Liver (tissue), 9 donors: ENCODE results near the gene CASZ1. TPM values are rescaled to one million over a fixed set of nuclear protein-coding genes. Genes with fewer than 3 reads are reported as not detected.

Experiments used
- DNase-seq: peaks from one replicate; pipeline ENCODE4 v3.0.0-alpha.2; 2017; ENCODE audit warnings: low spot score
- H3K27ac ChIP-seq, 2 donors: one replicate each; pipeline ENCODE4 v1.7.0; 2013; ENCODE audit warnings: inconsistent platforms in 2 of 2, low read length in 2 of 2, control low read depth in 1 of 2, low read depth in 1 of 2, mild to moderate bottlenecking in 1 of 2
- H3K27me3 ChIP-seq, 4 donors: one replicate each; pipeline versions ENCODE4 v1.6.1 to v1.7.0; 2013; ENCODE audit warnings: low read length in 3 of 4, inconsistent platforms in 1 of 4, mild to moderate bottlenecking in 1 of 4, moderate library complexity in 1 of 4; ENCODE audit not compliant: control insufficient read depth in 4 of 4, insufficient read depth in 4 of 4
- H3K36me3 ChIP-seq, 4 donors: one replicate each; pipeline versions ENCODE4 v1.6.1 to v1.7.0; 2013; ENCODE audit warnings: low read length in 3 of 4, mild to moderate bottlenecking in 3 of 4, low read depth in 1 of 4, moderate library complexity in 1 of 4; ENCODE audit not compliant: control insufficient read depth in 4 of 4, insufficient read depth in 3 of 4
- H3K4me1 ChIP-seq, 4 donors: one replicate each; pipeline versions ENCODE4 v1.6.1 to v1.7.0; 2013; ENCODE audit warnings: low read length in 3 of 4, mild to moderate bottlenecking in 3 of 4, moderate library complexity in 1 of 4; ENCODE audit not compliant: control insufficient read depth in 4 of 4, insufficient read depth in 4 of 4
- H3K4me3 ChIP-seq, 3 donors: one replicate each; pipeline versions ENCODE4 v1.6.1 to v1.7.0; 2013; ENCODE audit warnings: low read length in 3 of 3, control low read depth in 1 of 3, low read depth in 1 of 3, mild to moderate bottlenecking in 1 of 3
- H3K9ac ChIP-seq, 2 donors: one replicate each; pipeline ENCODE4 v1.7.0; 2013; ENCODE audit warnings: low read length in 2 of 2, mild to moderate bottlenecking in 2 of 2, moderate library complexity in 2 of 2, control low read depth in 1 of 2, low read depth in 1 of 2
- H3K9me3 ChIP-seq, 4 donors: one replicate each; pipeline versions ENCODE4 v1.6.1 to v1.7.0; 2013; ENCODE audit warnings: low read length in 3 of 4; ENCODE audit not compliant: control insufficient read depth in 4 of 4
- EGR1 ChIP-seq, 2 donors: IDR thresholded peaks; 2 replicates each; pipeline ENCODE4 v1.6.1; 2016 to 2018; ENCODE audit warnings: antibody characterized with exemption in 2 of 2, low read depth in 2 of 2
- FOXA1 ChIP-seq: IDR thresholded peaks from 2 replicates; pipeline ENCODE4 v1.6.1; 2016; ENCODE audit warnings: antibody characterized with exemption
- FOXA2 ChIP-seq: IDR thresholded peaks from 2 replicates; pipeline ENCODE4 v1.6.1; 2016; ENCODE audit warnings: antibody characterized with exemption
- HNF4A ChIP-seq, 2 donors: conservative IDR thresholded peaks; 2 replicates each; pipeline ENCODE4 v1.6.1; 2016; ENCODE audit warnings: antibody characterized with exemption in 2 of 2, mild to moderate bottlenecking in 2 of 2
- HNF4G ChIP-seq: IDR thresholded peaks from 2 replicates; pipeline ENCODE4 v1.6.1; 2016; ENCODE audit warnings: antibody characterized with exemption
- JUND ChIP-seq, 2 donors: IDR thresholded peaks; 2 replicates each; pipeline ENCODE4 v1.6.1; 2016; ENCODE audit warnings: antibody characterized with exemption in 2 of 2
- NR2F2 ChIP-seq: IDR thresholded peaks from 2 replicates; pipeline ENCODE4 v1.6.1; 2016; ENCODE audit warnings: antibody characterized with exemption
- RAD21 ChIP-seq, 2 donors: IDR thresholded peaks; 2 replicates each; pipeline ENCODE4 v1.6.1; 2016; ENCODE audit warnings: antibody characterized with exemption in 2 of 2, mild to moderate bottlenecking in 2 of 2
- RXRA ChIP-seq, 2 donors: IDR thresholded peaks; 2 replicates each; pipeline ENCODE4 v1.6.1; 2017 to 2018; ENCODE audit warnings: antibody characterized with exemption in 2 of 2, mild to moderate bottlenecking in 1 of 2
- SP1 ChIP-seq: IDR thresholded peaks from 2 replicates; pipeline ENCODE4 v1.6.1; 2018; ENCODE audit warnings: antibody characterized with exemption, mild to moderate bottlenecking
- WGBS: extraction: QIAGEN DNeasy Blood & Tissue Kit; methylation state at CpG from one replicate; pipeline ENCODE4 v1.1.7; 2013; 5-methylcytosine and 5-hydroxymethylcytosine counted together
- polyA plus RNA-seq, 2 donors: library from polyadenylated mRNA; stranded (reverse) in 1 of 2; unstranded in 1 of 2; fragments of 200-250 nt in 1 of 2; fragments of >200 nt in 1 of 2; fragmentation: Nextera tagmentation in 1 of 2; extraction: Ambion mirVana in 1 of 2; gene quantifications; one replicate each; pipeline versions ENCODE4 v1.2.1 to v1.2.3, GENCODE V29; 2013 to 2015
- total RNA-seq, 2 donors: library from RNA; depleted of rRNA; stranded (reverse); fragments of >200 nt; gene quantifications; one replicate each; pipeline ENCODE4 v1.2.3, GENCODE V29; 2014
- TF ChIP-seq, protein P1 (sequence below): IDR thresholded peaks from 2 replicates; pipeline ENCODE4 v1.6.1; 2016; ENCODE audit warnings: antibody characterized with exemption, mild to moderate bottlenecking
- TF ChIP-seq, protein P2 (sequence below): IDR thresholded peaks from 2 replicates; pipeline ENCODE4 v1.6.1; 2016; ENCODE audit warnings: antibody characterized with exemption
- donor health status: healthy.
- donor health status: healthy.
- donor health status: healthy.
- donor health status: healthy.
- donor health status: healthy.

CASZ1 gene
- total and polyA plus RNA-seq, 4 donors, result 1.0 to 3.5 (median 1.9) TPM

DNA sequence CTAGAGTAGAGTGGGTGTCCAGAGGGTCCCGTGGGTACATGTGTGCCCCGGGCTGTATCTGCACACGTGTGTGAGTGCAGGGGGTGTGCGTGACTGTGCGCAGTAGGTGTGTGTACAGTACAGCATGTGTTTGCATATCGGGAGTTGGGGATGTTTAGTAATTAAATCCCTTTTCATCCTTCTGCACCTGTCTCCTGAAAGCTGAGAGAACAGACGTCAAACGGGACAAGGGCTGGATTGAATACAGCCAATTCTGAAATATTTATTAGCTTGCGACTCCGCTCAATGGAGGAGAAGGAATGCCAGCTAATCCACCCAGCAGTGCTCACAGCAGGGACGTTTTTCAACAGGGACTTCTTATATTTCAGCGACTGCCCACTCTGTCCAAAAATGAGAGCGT lies 44.7 kb upstream of the CASZ1 start:
- Histone ChIP-seq H3K27me3 (no peaks in the 10 kb centered on the region), H3K4me1 (no peaks in the 10 kb centered on the region), H3K27ac (no peak overlapping the region), H3K9me3 (peaks cover 0 to 6% (median 0%) of the 10 kb centered on the region in 4 donors), H3K9ac (no peak overlapping the region), H3K36me3 (no peaks in the 10 kb centered on the region), H3K4me3 (no peak overlapping the region)
- TF ChIP-seq NR2F2 (no peak), HNF4G (no peak), JUND (IDR thresholded peaks at IDR 0.05) (no peak), FOXA2 (no peak), RXRA (IDR thresholded peaks at IDR 0.05) (no peak), HNF4A (conservative IDR thresholded peaks at IDR 0.05) (no peak)
- TF ChIP-seq, protein P1, sequence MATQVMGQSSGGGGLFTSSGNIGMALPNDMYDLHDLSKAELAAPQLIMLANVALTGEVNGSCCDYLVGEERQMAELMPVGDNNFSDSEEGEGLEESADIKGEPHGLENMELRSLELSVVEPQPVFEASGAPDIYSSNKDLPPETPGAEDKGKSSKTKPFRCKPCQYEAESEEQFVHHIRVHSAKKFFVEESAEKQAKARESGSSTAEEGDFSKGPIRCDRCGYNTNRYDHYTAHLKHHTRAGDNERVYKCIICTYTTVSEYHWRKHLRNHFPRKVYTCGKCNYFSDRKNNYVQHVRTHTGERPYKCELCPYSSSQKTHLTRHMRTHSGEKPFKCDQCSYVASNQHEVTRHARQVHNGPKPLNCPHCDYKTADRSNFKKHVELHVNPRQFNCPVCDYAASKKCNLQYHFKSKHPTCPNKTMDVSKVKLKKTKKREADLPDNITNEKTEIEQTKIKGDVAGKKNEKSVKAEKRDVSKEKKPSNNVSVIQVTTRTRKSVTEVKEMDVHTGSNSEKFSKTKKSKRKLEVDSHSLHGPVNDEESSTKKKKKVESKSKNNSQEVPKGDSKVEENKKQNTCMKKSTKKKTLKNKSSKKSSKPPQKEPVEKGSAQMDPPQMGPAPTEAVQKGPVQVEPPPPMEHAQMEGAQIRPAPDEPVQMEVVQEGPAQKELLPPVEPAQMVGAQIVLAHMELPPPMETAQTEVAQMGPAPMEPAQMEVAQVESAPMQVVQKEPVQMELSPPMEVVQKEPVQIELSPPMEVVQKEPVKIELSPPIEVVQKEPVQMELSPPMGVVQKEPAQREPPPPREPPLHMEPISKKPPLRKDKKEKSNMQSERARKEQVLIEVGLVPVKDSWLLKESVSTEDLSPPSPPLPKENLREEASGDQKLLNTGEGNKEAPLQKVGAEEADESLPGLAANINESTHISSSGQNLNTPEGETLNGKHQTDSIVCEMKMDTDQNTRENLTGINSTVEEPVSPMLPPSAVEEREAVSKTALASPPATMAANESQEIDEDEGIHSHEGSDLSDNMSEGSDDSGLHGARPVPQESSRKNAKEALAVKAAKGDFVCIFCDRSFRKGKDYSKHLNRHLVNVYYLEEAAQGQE, result no peak
- TF ChIP-seq, protein P2, sequence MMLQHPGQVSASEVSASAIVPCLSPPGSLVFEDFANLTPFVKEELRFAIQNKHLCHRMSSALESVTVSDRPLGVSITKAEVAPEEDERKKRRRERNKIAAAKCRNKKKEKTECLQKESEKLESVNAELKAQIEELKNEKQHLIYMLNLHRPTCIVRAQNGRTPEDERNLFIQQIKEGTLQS, result no peak
- 91% methylated on average over 13 of the region's 13 CpGs for WGBS
- no peak for DNase-seq

DNA sequence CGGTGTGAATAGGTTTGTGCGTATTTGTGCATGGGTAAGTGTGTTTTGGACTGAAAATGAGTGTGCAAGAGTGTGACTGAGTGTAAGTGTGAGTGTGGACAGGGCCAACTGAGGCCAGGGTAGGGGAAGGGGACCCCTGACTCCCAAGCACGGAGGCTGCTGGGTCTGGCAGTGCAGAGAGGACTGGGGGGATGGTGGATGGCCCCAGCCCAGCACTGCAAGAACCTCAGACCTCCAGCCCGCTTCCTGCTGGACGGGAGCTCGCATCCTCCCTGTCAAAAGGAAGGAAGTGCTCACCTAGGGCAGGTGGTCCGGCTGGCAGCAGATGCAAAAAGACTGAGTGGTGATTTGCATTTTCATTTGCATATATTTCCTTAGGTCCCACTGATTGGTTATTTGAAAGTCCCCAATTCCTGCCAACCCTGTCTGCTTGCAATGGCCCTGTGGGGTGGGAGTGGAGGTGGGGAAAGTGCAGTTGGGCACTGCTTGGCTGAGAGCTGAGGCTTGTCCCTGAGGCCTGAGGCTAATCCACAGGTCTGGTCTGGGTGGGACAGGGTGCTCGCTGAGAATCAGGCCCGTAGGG lies 42.8 kb upstream of the CASZ1 start:
- Histone ChIP-seq H3K4me1 (no peaks in the 10 kb centered on the region), H3K9me3 (peaks cover 0 to 6% (median 0%) of the 10 kb centered on the region in 4 donors), H3K9ac (no peak overlapping the region), H3K27ac (no peak overlapping the region), H3K36me3 (no peaks in the 10 kb centered on the region), H3K27me3 (no peaks in the 10 kb centered on the region), H3K4me3 (no peak overlapping the region)
- 85% methylated on average over 9 of the region's 9 CpGs for WGBS
- no peak for DNase-seq
- TF ChIP-seq FOXA1, result no peak
- TF ChIP-seq RAD21 (IDR thresholded peaks at IDR 0.05), result no peak
- no peak for TF ChIP-seq SP1
- TF ChIP-seq, protein P1, result no peak
- TF ChIP-seq EGR1 (IDR thresholded peaks at IDR 0.05; ENCODE audit: low read depth in 2 of 2), result no peak
